IPS-18a (cell line): ENCODE results near the gene UTRN.
A peak's percentile ranks its signal among the peaks of the same experiment; 100 is the strongest.

Source experiments
- H3K27ac ChIP-seq: one replicate; pipeline ENCODE4 v1.5.1; 2013; ENCODE audit warnings: low read length
- H3K27me3 ChIP-seq: one replicate; pipeline ENCODE4 v1.6.1; 2013; ENCODE audit warnings: mild to moderate bottlenecking, low read length; ENCODE audit not compliant: control insufficient read depth, insufficient read depth
- H3K36me3 ChIP-seq: one replicate; pipeline ENCODE4 v1.6.1; 2013; ENCODE audit warnings: low read depth, low read length; ENCODE audit not compliant: control insufficient read depth
- H3K4me1 ChIP-seq: one replicate; pipeline ENCODE4 v1.6.1; 2013; ENCODE audit warnings: low read depth, low read length; ENCODE audit not compliant: control insufficient read depth
- H3K4me3 ChIP-seq: one replicate; pipeline ENCODE4 v1.5.1; 2013; ENCODE audit warnings: low read length
- H3K9ac ChIP-seq: one replicate; pipeline ENCODE4 v1.6.1; 2013; ENCODE audit warnings: mild to moderate bottlenecking, low read length, moderate library complexity
- H3K9me3 ChIP-seq: one replicate; pipeline ENCODE4 v1.6.1; 2013; ENCODE audit warnings: low read depth, low read length; ENCODE audit not compliant: control insufficient read depth

UTRN gene

DNA sequence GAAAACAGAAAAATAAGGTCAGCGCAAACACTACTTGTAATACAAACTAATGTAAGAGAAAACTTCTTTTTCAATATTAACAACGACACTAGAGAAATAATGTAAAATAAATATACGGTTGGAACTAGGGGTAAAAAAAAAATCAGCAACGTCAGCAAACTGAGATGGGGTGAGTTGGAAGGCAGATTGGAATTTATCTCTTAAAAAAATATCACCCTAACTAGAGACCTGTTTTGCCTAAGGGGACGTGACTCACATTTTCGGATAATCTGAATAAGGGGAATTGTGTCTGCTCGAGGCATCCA, 705 bp upstream of the UTRN start:
- H3K4me1 ChIP-seq, result peaks cover 17% of the 10 kb centered on the region
- H3K27ac ChIP-seq, result no peak overlapping the region
- H3K4me3 ChIP-seq, result peak overlapping the region; percentile 88
- H3K9me3 ChIP-seq, result no peaks in the 10 kb centered on the region
- peaks cover 35% of the 10 kb centered on the region for H3K27me3 ChIP-seq
- peak overlapping the region; percentile 75 for H3K9ac ChIP-seq
- H3K36me3 ChIP-seq, result no peaks in the 10 kb centered on the region

DNA sequence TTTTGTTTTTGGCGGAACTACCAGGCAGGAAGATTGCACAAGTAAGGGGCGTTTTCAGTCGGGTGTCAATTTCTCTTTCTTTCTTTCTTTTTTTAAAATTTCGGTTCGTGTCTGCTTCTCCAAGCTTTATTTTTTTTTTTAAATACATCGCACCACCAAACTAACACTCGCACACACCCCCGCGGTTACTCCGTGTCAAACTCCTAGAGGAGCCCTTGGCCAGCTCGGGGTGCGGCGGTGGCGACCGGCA, 338 bp downstream of the UTRN start:
- Histone ChIP-seq H3K9ac (peak overlapping the region; percentile 75), H3K9me3 (no peaks in the 10 kb centered on the region), H3K4me3 (peak overlapping the region; percentile 88), H3K4me1 (peaks cover 10% of the 10 kb centered on the region), H3K36me3 (no peaks in the 10 kb centered on the region), H3K27me3 (peaks cover 35% of the 10 kb centered on the region), H3K27ac (no peak overlapping the region)

DNA sequence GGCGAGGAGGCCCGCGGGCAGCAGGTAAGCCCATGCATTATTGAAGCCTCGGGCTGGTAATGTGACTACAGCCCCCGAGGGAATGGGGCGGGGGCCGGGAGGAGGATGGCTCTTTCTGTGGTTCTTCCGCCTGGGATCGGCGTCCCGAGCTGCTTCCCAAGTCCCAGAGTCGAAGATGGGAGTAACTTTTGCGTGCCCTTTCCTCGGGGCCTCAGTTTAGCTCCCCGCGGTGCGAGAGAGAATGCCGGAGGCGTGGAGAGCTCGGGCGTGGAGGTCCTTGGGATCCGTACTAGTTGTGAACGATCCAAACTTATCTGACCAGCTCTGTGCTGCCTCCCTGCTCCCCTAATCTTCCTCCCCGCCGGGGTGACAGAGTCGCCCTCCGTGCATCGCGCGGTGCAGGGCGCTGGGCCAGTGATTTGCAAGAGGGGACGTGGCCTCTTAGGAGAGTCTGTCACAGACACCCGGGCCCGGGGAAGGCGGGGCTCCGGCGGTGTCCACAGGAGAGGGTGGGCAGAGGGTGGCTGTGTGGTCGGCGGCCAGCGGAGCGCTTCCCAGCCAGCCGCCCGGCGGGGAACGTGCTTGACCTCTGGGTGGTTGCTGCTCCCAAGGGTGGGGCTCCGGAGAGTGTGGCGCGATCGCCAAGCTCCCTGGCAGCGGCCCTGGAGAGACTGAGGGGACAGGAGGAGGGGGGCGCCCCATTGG, 815 bp downstream of the UTRN start:
- Histone ChIP-seq H3K4me1 (peaks cover 10% of the 10 kb centered on the region), H3K4me3 (peak overlapping the region; percentile 88), H3K27ac (no peak overlapping the region), H3K9ac (peak overlapping the region; percentile 75), H3K9me3 (no peaks in the 10 kb centered on the region), H3K36me3 (no peaks in the 10 kb centered on the region), H3K27me3 (peaks cover 35% of the 10 kb centered on the region)

DNA sequence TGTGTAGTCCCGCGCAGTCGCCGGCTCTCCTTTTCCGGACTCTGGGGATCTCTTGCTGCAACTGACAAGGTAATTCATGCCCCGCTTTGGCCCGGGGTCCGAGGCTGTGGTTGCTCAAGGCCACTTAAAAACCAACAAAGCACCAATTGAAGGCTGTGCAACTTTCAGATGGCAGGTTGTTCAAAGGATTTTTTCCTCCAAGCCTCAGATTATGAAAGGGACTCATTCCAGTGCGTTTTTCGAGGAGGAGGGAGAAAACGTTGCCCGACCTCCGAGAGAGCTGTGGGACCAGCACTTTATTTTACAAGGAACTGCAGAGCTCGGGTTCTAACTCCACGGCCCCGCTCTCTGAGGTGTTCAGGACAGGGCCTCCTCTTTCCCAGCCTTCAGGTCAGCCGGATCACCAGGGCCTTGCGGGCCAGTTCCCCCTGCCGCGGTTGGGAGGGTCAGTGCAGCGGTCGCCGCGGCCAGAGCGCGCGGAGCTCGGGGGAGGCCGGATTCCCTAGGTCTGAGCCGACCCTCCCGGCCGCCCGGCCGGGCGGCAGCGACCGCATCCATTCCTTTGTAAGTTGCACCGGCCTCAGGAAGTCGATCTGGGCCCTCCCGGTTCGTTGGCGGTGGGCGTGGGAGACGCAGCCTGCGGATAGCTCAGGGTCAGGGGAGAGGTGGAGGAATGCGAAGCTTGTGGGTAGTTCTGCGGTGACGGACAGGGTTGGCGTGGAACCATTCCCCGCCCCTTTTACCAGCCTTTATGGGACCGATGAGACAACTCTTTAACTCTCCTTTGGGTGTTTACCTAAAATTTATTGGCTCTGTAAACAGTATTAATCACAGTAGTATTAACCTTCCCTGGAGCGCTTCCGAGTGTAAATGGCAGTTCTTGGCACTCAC, 1.6 kb downstream of the UTRN start:
- H3K27ac ChIP-seq, result no peak overlapping the region
- peak overlapping the region; percentile 75 for H3K9ac ChIP-seq

DNA sequence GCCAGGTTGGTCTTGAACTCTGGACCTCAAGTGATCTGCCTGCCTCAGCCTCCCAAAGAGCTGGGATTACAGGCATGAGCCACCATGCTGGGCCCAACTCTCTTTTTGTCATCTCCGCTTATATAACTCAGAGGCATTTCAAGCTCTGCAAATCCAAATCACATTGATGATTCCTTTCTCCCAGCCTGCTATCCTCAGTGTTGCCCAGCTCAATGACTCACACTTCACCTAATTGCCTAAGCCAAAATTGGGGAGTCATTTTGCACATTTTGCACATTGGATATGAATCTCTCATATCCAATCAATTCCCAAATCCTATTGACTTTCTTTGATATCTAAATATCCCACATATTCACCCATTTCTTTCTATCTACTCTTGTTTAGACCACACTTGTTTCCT, 3.9 kb downstream of the UTRN start:
- no peak overlapping the region for H3K27ac ChIP-seq
- H3K9ac ChIP-seq, result no peak overlapping the region
- peaks cover 24% of the 10 kb centered on the region for H3K27me3 ChIP-seq
- no peaks in the 10 kb centered on the region for H3K9me3 ChIP-seq
- H3K36me3 ChIP-seq, result no peaks in the 10 kb centered on the region
- peaks cover 7% of the 10 kb centered on the region for H3K4me1 ChIP-seq
- no peak overlapping the region for H3K4me3 ChIP-seq

More for the DNA sequence above, 1.6 kb downstream of the UTRN start:
- H3K36me3 ChIP-seq, result no peaks in the 10 kb centered on the region
- peak overlapping the region; percentile 88 for H3K4me3 ChIP-seq
- H3K27me3 ChIP-seq, result peaks cover 35% of the 10 kb centered on the region
- H3K4me1 ChIP-seq, result peaks cover 10% of the 10 kb centered on the region
- H3K9me3 ChIP-seq, result no peaks in the 10 kb centered on the region

DNA sequence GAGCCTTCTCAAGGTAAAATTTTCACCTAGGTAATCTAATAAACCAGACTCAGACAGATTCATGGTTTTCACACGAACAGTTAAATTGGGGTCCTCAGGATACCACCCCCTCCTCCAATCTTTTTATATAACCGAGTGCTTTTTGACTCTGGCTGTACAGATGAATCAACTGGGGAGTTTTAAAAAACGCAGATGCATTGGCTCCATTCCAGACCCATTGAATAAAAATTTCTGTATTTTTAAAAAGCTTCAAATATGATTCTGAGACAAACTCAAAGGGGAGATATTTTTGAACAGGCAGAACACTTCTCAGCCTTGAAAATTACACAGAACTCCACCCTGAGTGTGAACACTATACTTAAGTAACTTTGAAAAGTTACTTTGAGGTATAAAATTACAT, 7.2 kb downstream of the UTRN start:
- H3K36me3 ChIP-seq, result no peaks in the 10 kb centered on the region
- peaks cover 10% of the 10 kb centered on the region for H3K27me3 ChIP-seq
- H3K27ac ChIP-seq, result no peak overlapping the region
- H3K9ac ChIP-seq, result no peak overlapping the region
- no peaks in the 10 kb centered on the region for H3K9me3 ChIP-seq
- no peak overlapping the region for H3K4me3 ChIP-seq
- peaks cover 4% of the 10 kb centered on the region for H3K4me1 ChIP-seq

DNA sequence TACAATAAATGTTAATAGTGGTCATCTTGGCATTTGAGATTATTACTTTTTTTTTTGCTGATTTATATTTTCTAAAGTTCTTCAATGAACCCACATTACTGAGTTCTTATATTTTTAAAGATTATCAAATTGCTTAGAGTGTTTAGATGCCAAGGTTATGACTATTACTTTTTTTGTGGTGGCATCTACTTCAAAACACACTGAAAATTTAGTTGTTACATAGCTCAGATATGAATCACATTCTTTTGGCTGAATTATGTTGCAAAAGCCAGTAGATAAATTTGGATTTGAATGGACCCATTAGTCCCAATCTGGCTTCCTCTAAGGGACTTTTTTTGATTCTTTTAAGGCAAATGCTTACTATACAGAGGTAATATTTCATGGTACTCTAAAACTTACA, 8.9 kb downstream of the UTRN start:
- Histone ChIP-seq H3K4me1 (no peaks in the 10 kb centered on the region), H3K27me3 (no peaks in the 10 kb centered on the region), H3K4me3 (no peak overlapping the region), H3K9ac (no peak overlapping the region), H3K36me3 (no peaks in the 10 kb centered on the region), H3K9me3 (no peaks in the 10 kb centered on the region), H3K27ac (no peak overlapping the region)

DNA sequence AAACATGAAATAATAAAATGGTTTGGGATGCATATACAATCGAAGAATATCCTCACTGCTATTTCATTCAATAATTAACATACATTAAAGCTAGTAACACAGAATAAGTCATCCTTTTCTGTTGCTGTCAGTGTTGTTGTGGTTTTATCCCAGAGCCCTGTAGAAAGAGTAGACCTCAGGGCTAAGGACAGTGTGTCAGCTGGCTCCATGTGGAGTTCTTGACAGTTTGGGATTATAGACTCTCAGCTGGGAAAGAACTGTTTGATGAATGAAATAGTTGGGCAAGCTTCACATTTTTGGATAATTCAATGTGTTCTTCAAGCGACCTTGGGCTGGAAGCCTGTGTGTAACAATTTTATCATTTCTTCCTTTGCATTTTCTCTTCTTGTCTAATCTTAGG, 10.1 kb downstream of the UTRN start:
- Histone ChIP-seq H3K9ac (no peak overlapping the region), H3K36me3 (no peaks in the 10 kb centered on the region), H3K9me3 (no peaks in the 10 kb centered on the region), H3K27me3 (no peaks in the 10 kb centered on the region), H3K4me3 (no peak overlapping the region), H3K4me1 (no peaks in the 10 kb centered on the region), H3K27ac (no peak overlapping the region)

DNA sequence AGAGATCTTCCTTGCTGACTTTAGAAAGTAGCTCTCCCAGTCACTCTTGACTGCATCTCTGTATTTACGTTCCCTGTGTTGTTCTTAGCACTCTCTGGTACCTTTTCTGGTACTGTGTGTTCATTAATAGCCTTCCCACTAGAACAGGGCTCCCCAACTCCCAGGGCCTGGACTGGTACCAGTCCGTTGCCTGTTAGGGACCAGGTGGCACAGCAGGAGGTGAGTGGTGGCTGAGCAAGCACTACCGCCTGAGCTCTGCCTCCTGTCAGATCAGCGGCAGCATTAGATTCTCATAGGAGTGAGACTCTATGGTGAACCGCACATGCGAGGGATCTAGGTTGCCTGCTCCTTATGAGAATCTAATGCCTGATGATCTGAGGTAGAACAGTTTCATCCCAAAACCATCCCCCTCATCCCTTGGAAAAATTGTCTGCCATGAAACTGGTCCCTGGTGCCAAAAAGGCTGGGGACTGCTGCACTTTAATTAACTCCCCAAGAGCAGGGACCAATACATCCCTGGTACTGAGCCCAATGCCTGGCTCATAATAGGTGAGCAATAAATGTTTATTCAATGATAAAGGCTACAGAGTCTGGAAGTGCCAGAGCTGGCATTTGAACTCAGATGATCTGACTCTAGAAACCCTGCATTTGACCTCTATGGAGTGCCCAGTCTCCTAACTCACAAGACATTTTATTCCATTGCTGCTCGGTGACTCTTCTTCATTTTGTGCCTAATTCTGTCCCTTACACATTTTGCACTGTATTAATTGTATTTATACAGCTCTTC, 11.0 kb downstream of the UTRN start:
- H3K27ac ChIP-seq, result no peak overlapping the region
- no peak overlapping the region for H3K4me3 ChIP-seq
- H3K27me3 ChIP-seq, result no peaks in the 10 kb centered on the region
- no peaks in the 10 kb centered on the region for H3K4me1 ChIP-seq
- H3K9me3 ChIP-seq, result no peaks in the 10 kb centered on the region
- H3K9ac ChIP-seq, result no peak overlapping the region
- no peaks in the 10 kb centered on the region for H3K36me3 ChIP-seq

DNA sequence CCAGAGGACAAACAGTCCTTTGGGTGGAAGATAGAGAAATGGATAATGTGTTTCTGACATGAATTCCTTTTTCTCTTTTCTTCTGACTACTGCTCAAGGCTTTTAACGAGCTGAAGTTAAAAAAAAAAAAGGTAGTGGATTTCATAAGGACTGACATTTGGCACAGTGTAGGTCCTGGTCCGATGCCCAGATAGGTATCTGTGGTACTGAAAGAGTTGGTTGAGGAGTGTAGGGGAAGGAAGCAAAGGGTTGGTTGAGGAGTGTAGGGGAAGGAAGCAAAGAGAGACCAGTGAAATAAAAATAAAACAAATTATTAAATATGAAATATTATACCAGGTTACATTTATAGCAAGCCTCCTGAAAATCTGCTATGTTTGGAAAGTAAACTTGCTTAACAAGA, 11.8 kb downstream of the UTRN start:
- Histone ChIP-seq H3K4me3 (no peak overlapping the region), H3K27ac (no peak overlapping the region), H3K9ac (no peak overlapping the region), H3K4me1 (no peaks in the 10 kb centered on the region), H3K27me3 (no peaks in the 10 kb centered on the region), H3K9me3 (no peaks in the 10 kb centered on the region), H3K36me3 (no peaks in the 10 kb centered on the region)

DNA sequence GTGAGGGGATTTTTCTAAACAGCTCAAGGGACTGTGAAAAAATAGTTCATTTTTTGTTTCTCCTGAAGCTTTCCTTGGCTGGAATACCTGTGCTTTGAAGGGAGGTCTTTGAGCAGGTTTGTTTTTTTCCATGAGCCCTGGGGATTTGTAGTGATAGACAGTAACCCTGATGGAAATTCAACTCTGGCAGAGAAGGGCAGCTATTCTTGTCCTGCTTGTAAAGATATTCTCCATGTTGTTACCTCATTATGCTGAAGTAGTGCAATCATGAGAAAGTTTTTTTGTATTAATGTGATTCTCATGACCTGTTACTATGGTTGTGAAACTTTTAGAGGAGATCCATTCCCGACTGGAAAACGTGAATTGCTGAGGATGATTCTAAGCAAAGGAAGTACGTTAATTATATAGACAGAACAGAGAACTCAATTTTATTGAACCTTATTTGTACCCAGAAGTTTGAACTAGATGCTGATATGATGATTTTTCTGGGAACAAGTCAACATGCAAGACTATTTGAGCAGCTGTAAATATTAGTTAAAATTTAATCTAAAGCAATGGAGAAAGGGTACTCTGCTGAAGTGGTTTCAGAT, 12.5 kb downstream of the UTRN start:
- Histone ChIP-seq H3K4me1 (no peaks in the 10 kb centered on the region), H3K36me3 (no peaks in the 10 kb centered on the region), H3K27me3 (no peaks in the 10 kb centered on the region), H3K9me3 (no peaks in the 10 kb centered on the region), H3K27ac (no peak overlapping the region), H3K4me3 (no peak overlapping the region), H3K9ac (no peak overlapping the region)
